Measurements from ENCODE around the gene B4GALT5. TPM values are rescaled to one million over a fixed set of nuclear protein-coding genes. Genes with fewer than 3 reads are reported as not detected.

Gene B4GALT5
- total RNA-seq, 1 donor from 2014 or later = 47.9 TPM

DNA sequence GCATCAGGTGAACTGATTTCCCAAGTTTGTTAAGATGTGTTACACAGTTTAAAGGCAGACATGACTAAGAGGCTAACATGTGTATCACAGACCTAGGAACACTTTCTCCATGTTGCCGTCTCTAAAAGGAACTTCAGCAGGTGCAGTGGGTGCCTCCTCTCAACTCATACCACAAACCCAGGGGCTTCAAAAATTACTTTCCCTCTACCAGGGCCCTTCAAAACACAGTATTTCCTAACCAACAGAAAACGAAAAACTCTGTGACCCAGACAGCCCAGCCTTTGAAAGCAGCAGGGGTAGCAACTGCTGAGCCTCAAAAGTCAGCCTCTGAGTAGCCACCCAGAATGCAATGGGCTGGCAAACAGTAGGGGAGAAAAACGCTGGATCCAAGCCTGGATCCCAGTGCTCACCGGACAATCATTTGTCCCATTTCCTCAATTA, 28.5 kb downstream of the B4GALT5 start:
- TF ChIP-seq, protein P1, sequence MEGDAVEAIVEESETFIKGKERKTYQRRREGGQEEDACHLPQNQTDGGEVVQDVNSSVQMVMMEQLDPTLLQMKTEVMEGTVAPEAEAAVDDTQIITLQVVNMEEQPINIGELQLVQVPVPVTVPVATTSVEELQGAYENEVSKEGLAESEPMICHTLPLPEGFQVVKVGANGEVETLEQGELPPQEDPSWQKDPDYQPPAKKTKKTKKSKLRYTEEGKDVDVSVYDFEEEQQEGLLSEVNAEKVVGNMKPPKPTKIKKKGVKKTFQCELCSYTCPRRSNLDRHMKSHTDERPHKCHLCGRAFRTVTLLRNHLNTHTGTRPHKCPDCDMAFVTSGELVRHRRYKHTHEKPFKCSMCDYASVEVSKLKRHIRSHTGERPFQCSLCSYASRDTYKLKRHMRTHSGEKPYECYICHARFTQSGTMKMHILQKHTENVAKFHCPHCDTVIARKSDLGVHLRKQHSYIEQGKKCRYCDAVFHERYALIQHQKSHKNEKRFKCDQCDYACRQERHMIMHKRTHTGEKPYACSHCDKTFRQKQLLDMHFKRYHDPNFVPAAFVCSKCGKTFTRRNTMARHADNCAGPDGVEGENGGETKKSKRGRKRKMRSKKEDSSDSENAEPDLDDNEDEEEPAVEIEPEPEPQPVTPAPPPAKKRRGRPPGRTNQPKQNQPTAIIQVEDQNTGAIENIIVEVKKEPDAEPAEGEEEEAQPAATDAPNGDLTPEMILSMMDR (conservative IDR thresholded peaks at IDR 0.05) = no peak
- Mint-ChIP-seq H3K4me1 (ENCODE audit: unreplicated experiment) (peaks cover 51% of the 10 kb centered on the region), H3K4me3 (no peak overlapping the region), H3K27me3 (no peaks in the 10 kb centered on the region), H3K27ac (no peak overlapping the region), H3K36me3 (peaks cover 12% of the 10 kb centered on the region), H3K9me3 (peaks cover 3% of the 10 kb centered on the region)
- DNase-seq (ENCODE audit: extremely low spot score, unreplicated experiment) = no peak

DNA sequence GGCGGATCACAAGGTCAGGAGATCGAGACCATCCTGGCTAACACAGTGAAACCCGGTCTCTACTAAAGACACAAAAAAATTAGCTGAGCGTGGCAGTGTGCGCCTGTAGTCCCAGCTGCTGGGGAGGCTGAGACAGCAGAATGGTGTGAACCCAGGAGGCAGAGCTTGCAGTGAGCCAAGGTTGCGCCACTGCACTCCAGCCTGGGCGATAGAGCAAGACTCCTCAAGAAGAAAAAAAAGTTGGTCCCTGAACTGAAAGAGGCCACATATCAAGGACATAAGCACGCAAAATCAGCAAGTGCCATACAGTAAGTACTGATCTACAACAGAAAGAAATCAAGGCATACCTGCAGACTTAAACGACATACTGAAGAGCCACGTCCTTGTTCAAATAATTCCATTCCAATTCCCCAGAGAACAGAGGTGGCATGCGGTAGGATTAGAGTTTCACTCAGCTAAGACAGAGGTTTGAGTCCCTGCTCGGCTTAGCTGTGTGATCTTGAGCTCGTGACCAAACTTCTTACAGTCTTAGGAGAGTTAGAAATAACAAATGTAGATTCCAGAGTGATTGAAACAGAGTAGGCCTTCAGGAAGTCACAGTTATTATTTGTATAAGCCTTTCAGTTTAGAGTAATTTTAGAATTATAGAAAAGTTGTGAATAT, 29.2 kb downstream of the B4GALT5 start:
- Mint-ChIP-seq H3K27me3 (no peaks in the 10 kb centered on the region), H3K27ac (peak overlapping the region; percentile 28), H3K4me1 (ENCODE audit: unreplicated experiment) (peaks cover 56% of the 10 kb centered on the region), H3K9me3 (peaks cover 3% of the 10 kb centered on the region), H3K4me3 (peak overlapping the region; percentile 4), H3K36me3 (peaks cover 12% of the 10 kb centered on the region)
- TF ChIP-seq, protein P1 (conservative IDR thresholded peaks at IDR 0.05) = no peak
- no peak for DNase-seq (ENCODE audit: extremely low spot score, unreplicated experiment)

DNA sequence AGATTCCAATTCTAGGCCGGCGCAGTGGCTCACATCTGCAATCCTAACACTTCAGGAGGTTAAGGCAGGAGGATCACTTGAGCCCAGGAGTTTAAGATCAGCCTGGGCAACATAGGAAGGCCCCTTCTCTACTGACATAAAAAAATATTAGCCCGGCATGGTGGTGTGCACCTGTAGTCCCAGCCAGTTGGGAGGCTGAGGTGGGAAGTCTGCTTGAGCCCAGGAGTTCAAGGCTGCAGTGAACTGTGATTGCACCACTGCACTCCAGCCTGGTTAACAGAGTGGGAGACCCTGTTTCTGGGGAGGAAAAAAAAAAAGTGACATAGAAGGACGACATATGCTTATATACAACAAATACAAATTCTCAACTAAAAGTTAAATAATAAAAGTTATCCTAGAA, 30.9 kb downstream of the B4GALT5 start:
- TF ChIP-seq, protein P1 (conservative IDR thresholded peaks at IDR 0.05) = no peak
- Mint-ChIP-seq H3K4me1 (ENCODE audit: unreplicated experiment) (peaks cover 64% of the 10 kb centered on the region), H3K36me3 (peaks cover 12% of the 10 kb centered on the region), H3K4me3 (no peak overlapping the region), H3K27me3 (no peaks in the 10 kb centered on the region), H3K27ac (no peak overlapping the region), H3K9me3 (peaks cover 3% of the 10 kb centered on the region)
- DNase-seq (ENCODE audit: extremely low spot score, unreplicated experiment) = no peak

DNA sequence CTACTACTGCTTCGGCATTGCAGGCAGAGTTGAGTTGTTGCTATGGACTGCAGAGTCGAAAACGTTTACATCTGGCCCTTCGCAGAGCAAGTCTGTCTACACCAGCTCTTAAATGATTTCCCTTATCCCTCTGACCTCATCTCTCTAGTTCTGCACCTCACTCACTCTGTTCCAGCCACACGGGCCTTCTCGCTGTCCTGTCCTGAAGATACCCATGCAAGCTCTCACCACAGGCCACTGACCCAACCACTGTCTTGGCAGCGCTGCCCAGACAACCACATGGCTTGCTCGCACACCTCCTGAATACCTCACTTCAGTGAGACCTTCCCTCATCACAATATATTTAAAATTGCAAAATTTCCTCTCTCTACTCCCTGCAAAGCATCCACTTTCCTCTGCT, 31.4 kb downstream of the B4GALT5 start:
- Mint-ChIP-seq H3K27me3 (no peaks in the 10 kb centered on the region), H3K4me3 (no peak overlapping the region)

GRCh38 chr20:49681850-49682216, 31.8 kb downstream of the B4GALT5 start:
- H3K9me3 Mint-ChIP-seq = peaks cover 3% of the 10 kb centered on the region
- no peak for DNase-seq (ENCODE audit: extremely low spot score, unreplicated experiment)
- H3K27me3 Mint-ChIP-seq = no peaks in the 10 kb centered on the region
- H3K27ac Mint-ChIP-seq = peak overlapping the region; percentile 83
- peaks cover 66% of the 10 kb centered on the region for H3K4me1 Mint-ChIP-seq (ENCODE audit: unreplicated experiment)
- peak overlapping the region; percentile 50 for H3K4me3 Mint-ChIP-seq
- peaks cover 16% of the 10 kb centered on the region for H3K36me3 Mint-ChIP-seq
- TF ChIP-seq, protein P1 (conservative IDR thresholded peaks at IDR 0.05) = no peak

More for the DNA sequence above, 31.4 kb downstream of the B4GALT5 start:
- Mint-ChIP-seq H3K4me1 (ENCODE audit: unreplicated experiment) (peaks cover 65% of the 10 kb centered on the region), H3K27ac (no peak overlapping the region), H3K9me3 (peaks cover 3% of the 10 kb centered on the region), H3K36me3 (peaks cover 12% of the 10 kb centered on the region)
- TF ChIP-seq, protein P1 (conservative IDR thresholded peaks at IDR 0.05) = no peak
- no peak for DNase-seq (ENCODE audit: extremely low spot score, unreplicated experiment)

All from type B pancreatic cell (in vitro differentiated cells).